Endothelial cell of umbilical vein (primary cell): Measurements from ENCODE around the gene TEX28. TPM values are rescaled to one million over a fixed set of nuclear protein-coding genes. Genes with fewer than 3 reads are reported as not detected.

Experiments
- BruUV-seq: library from RNA; stranded (reverse); fragments of 400-500 nt; replicated peaks from 2 replicates; lab custom pipeline; 2021; lab: Mats Ljungman, UMichigan
- CTCF ChIA-PET: fragments of 300-600, 350-600 bp; sonication (Branson Sonifier 250); formaldehyde crosslinking; loops from one replicate; lab custom pipeline; 2021; ENCODE audit warnings: antibody characterized with exemption, inconsistent platforms; lab: Charles Lee
- POLR2A ChIA-PET: fragments of 300-600, 350-600 bp; sonication (Branson Sonifier 250); formaldehyde crosslinking; loops from one replicate; lab custom pipeline; 2021; ENCODE audit warnings: antibody characterized with exemption, inconsistent platforms; lab: Charles Lee
- DNase-seq: peaks from one replicate; pipeline ENCODE4 v3.0.0-alpha.2; 2011; ENCODE audit warnings: low read depth, low spot score
- FAIRE-seq: peaks from 2 replicates; lab custom pipeline; 2011; peaks lifted over from hg19 to GRCh38; lab: Jason Lieb, UNC
- H2AFZ ChIP-seq: 2 replicates; pipeline ENCODE4 v1.6.0; 2012; ENCODE audit warnings: low read depth, low read length, control low read depth, inconsistent platforms
- H3K27ac ChIP-seq: 2 replicates; pipeline ENCODE4 v1.5.1; 2011; ENCODE audit warnings: low read depth, mild to moderate bottlenecking, control low read depth, low read length, moderate library complexity; ENCODE audit not compliant: insufficient read depth
- H3K27me3 ChIP-seq, 2 experiments: 2 replicates each; pipeline versions ENCODE4 v1.6.0 to v1.6.1; 2011; ENCODE audit warnings: low read length in 2 of 2, mixed read lengths in 1 of 2; ENCODE audit not compliant: control insufficient read depth in 2 of 2, insufficient read depth in 2 of 2
- H3K36me3 ChIP-seq, 2 experiments: 2 replicates in 1 of 2; 3 replicates in 1 of 2; pipeline ENCODE4 v1.5.1; 2011; ENCODE audit warnings: low read length in 2 of 2, mild to moderate bottlenecking in 1 of 2, moderate library complexity in 1 of 2; ENCODE audit not compliant: control insufficient read depth in 2 of 2, insufficient read depth in 2 of 2; ENCODE audit errors: extremely low read depth in 1 of 2
- H3K4me1 ChIP-seq: 3 replicates; pipeline ENCODE4 v1.5.1; 2011; ENCODE audit warnings: mild to moderate bottlenecking, low read length; ENCODE audit not compliant: control insufficient read depth, insufficient read depth; ENCODE audit errors: extremely low read depth
- H3K4me2 ChIP-seq: 2 replicates; pipeline ENCODE4 v1.6.1; 2011; ENCODE audit warnings: low read length, control low read depth, mixed read lengths; ENCODE audit not compliant: insufficient read depth
- H3K4me3 ChIP-seq, 3 experiments: fragments of 200-600 bp in 1 of 3; sonication (generic), shearing (Covaris generic) in 1 of 3; replicated peaks in 1 of 3; 2 replicates each; pipeline ENCODE4 v1.5.1; 2011 to 2016; ENCODE audit warnings: control low read depth in 3 of 3, low read length in 3 of 3, mild to moderate bottlenecking in 2 of 3, inconsistent platforms in 1 of 3, low read depth in 1 of 3, moderate library complexity in 1 of 3; ENCODE audit not compliant: insufficient read depth in 1 of 3
- H3K79me2 ChIP-seq: 2 replicates; pipeline ENCODE4 v1.6.0; 2012; ENCODE audit warnings: low read length, inconsistent platforms; ENCODE audit not compliant: control insufficient read depth, insufficient read depth
- H3K9ac ChIP-seq: replicated peaks from 2 replicates; pipeline ENCODE3; 2011; ENCODE audit warnings: low read length, control low read depth; ENCODE audit not compliant: insufficient read depth; ENCODE audit errors: extremely low read depth
- H3K9me1 ChIP-seq: replicated peaks from 3 replicates; pipeline ENCODE4 v1.6.0; 2011; ENCODE audit warnings: mild to moderate bottlenecking, low read length; ENCODE audit not compliant: control insufficient read depth, insufficient read depth; ENCODE audit errors: extremely low read depth
- H3K9me3 ChIP-seq: replicated peaks from 2 replicates; pipeline ENCODE4 v1.5.1; 2012; ENCODE audit warnings: low read length, inconsistent platforms; ENCODE audit not compliant: control insufficient read depth, insufficient read depth
- H4K20me1 ChIP-seq: replicated peaks from 2 replicates; pipeline ENCODE3; 2011; ENCODE audit warnings: mild to moderate bottlenecking, low read length; ENCODE audit not compliant: control insufficient read depth, insufficient read depth; ENCODE audit errors: extremely low read depth
- CTCF ChIP-seq, 2 donors: IDR thresholded peaks; 1 replicate in 1 of 2; 2 replicates in 1 of 2; pipeline ENCODE4 v1.5.1; 2011; ENCODE audit warnings: low read length in 2 of 2, mild to moderate bottlenecking in 2 of 2, moderate library complexity in 2 of 2, control low read depth in 1 of 2, inconsistent platforms in 1 of 2, low read depth in 1 of 2; ENCODE audit not compliant: insufficient read depth in 1 of 2; ENCODE audit errors: extremely low read depth in 1 of 2
- EZH2 ChIP-seq: IDR thresholded peaks from 2 replicates; pipeline ENCODE4 v1.6.1; 2012; ENCODE audit warnings: borderline replicate concordance, low read depth, mild to moderate bottlenecking, moderate library complexity, low read length, inconsistent platforms; ENCODE audit not compliant: severe bottlenecking
- FOS ChIP-seq: IDR thresholded peaks from 2 replicates; pipeline ENCODE4 v1.6.1; 2011; ENCODE audit warnings: mild to moderate bottlenecking, low read length, moderate library complexity, borderline replicate concordance; ENCODE audit not compliant: insufficient read depth
- GATA2 ChIP-seq: IDR thresholded peaks from 2 replicates; pipeline ENCODE4 v1.7.0; 2011; ENCODE audit warnings: low read depth, mild to moderate bottlenecking, moderate library complexity, mixed read lengths, low read length; ENCODE audit not compliant: insufficient read length, insufficient read depth
- JUN ChIP-seq: IDR thresholded peaks from 2 replicates; pipeline ENCODE4 v1.6.1; 2011; ENCODE audit warnings: borderline replicate concordance, low read depth; ENCODE audit not compliant: insufficient read length, insufficient read depth
- MAX ChIP-seq: IDR thresholded peaks from 2 replicates; pipeline ENCODE4 v1.6.1; 2011; ENCODE audit not compliant: insufficient read depth, insufficient read length
- MYC ChIP-seq: IDR thresholded peaks from one replicate; pipeline ENCODE4 v1.6.1; 2011; ENCODE audit warnings: mild to moderate bottlenecking, low read depth, low read length
- POLR2A ChIP-seq: IDR thresholded peaks from 2 replicates; pipeline ENCODE4 v1.6.1; 2012; ENCODE audit warnings: low read depth, mild to moderate bottlenecking, control low read depth, low read length
- POLR2AphosphoS5 ChIP-seq: IDR thresholded peaks from 2 replicates; pipeline ENCODE4 v1.6.1; 2012; ENCODE audit warnings: low read depth, mild to moderate bottlenecking, control low read depth, low read length, moderate library complexity; ENCODE audit not compliant: insufficient read depth
- dilution Hi-C: fragments of 300-500 bp; cut with MboI; formaldehyde crosslinking; loops from one replicate; pipeline ENCODE4 v1.15.0; 2019; ENCODE audit warnings: low sequenced_read_pairs; ENCODE audit not compliant: extremely low pct_ligation_motif_present
- intact Hi-C: fragments of 100-400 bp; cut with micrococcal nuclease; formaldehyde crosslinking; loops from one replicate; pipeline ENCODE4 v1.10.0; 2022
- polyA plus RNA-seq, 4 experiments: library from polyadenylated mRNA; depleted of rRNA in 3 of 4; stranded (reverse) in 3 of 4; unstranded in 1 of 4; fragments of >200 nt; gene quantifications; 2 replicates each; pipeline versions ENCODE4 v1.2.1 to v1.2.3, GENCODE V29; 2011 to 2012; ENCODE audit warnings: missing spikeins in 1 of 4
- total RNA-seq: library from RNA; stranded (reverse); gene quantifications from 2 replicates; pipeline ENCODE4 v1.2.3, GENCODE V29; 2021

Gene TEX28
- total and polyA plus RNA-seq, 2 donors (not counting 3 experiments of a cell fraction or from before 2014, with no cell fraction given) = not detected

GRCh38 chrX:154296731-154297130 is 1.8 kb upstream of the TEX28 start:
- no peak overlapping the region for H2AFZ ChIP-seq
- H3K27me3 ChIP-seq = no peaks in the 10 kb centered on the region
- no peak overlapping the region for H3K27ac ChIP-seq
- no peak overlapping the region for H3K9ac ChIP-seq
- FAIRE-seq (no peak), DNase-seq (no peak)
- no peaks in the 10 kb centered on the region for H3K4me1 ChIP-seq
- intact Hi-C loops = no loop called here
- no peaks in the 10 kb centered on the region for H3K9me3 ChIP-seq
- H3K36me3 ChIP-seq = no peaks in the 10 kb centered on the region
- H4K20me1 ChIP-seq = no peaks in the 10 kb centered on the region
- POLR2A ChIA-PET = no interaction called here
- no peak for TF ChIP-seq MAX
- no peak for TF ChIP-seq FOS
- no peak for TF ChIP-seq EZH2
- no peak for TF ChIP-seq POLR2AphosphoS5
- TF ChIP-seq CTCF (IDR thresholded peaks at IDR 0.05; ENCODE audit: extremely low read depth in 1 of 2, insufficient read depth in 1 of 2, low read depth in 1 of 2, low read length in 2 of 2) = no peak
- TF ChIP-seq POLR2A = no peak
- no peak for TF ChIP-seq JUN
- TF ChIP-seq MYC = no peak
- no peak for TF ChIP-seq GATA2
- H3K4me3 ChIP-seq = no peak overlapping the region
- CTCF ChIA-PET = interaction anchor here (2.5 kb wide), 1 partner anchor 11 kb away, joined by 9 read pairs; no protein-coding TSS in a partner anchor
- no TSS peak for BruUV-seq
- no peaks in the 10 kb centered on the region for H3K79me2 ChIP-seq
- no peak overlapping the region for H3K4me2 ChIP-seq
- no peaks in the 10 kb centered on the region for H3K9me1 ChIP-seq
- dilution Hi-C loops = no loop called here
